GM13977 (cell line): ENCODE data around the gene AKAP8L.
"Not testable (repeated sequence)": the region's sequence is repeated elsewhere in the genome, so short reads cannot be mapped to it uniquely, and the experiment has no call there.

Experiments used
- DNase-seq: peaks from one replicate; pipeline ENCODE4 v3.0.0; 2012; ENCODE audit warnings: low spot score
- in situ Hi-C: fragments of 300-500 bp; cut with MboI; formaldehyde crosslinking; loops from one replicate; pipeline ENCODE4 v1.12.0; 2022; ENCODE audit warnings: low sequenced_read_pairs, low pct_unique_long_range_greater_than_20kb, mixed read lengths, inconsistent platforms; ENCODE audit not compliant: unreplicated experiment
- TF ChIP-seq, protein P1 (sequence below): IDR thresholded peaks from 2 replicates; pipeline ENCODE4 v1.5.1; 2012; ENCODE audit warnings: mild to moderate bottlenecking, control low read depth; ENCODE audit not compliant: insufficient read depth; ENCODE audit errors: extremely low read depth, missing control alignments

The AKAP8L gene

DNA sequence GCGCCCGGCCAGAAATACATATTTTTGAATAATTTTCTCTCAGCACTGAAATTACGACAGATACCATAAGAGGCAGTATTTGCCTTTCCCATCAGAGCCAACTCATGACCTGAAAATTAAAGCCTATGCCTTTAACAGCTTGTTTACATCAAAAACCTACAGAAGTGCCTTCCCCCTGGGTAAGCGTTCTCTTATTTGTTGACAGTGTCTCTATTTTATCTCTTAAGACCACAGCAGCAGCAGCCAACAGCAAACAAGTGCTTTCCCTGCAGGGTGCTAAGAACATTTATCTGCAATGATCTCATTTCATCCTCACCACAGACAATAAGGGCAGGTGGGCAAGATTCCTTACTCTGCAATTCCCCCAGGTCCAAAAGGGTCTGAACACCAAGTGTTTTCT is 6.0 kb downstream of the AKAP8L start:
- in situ Hi-C loops: no loop called here
- TF ChIP-seq, protein P1, sequence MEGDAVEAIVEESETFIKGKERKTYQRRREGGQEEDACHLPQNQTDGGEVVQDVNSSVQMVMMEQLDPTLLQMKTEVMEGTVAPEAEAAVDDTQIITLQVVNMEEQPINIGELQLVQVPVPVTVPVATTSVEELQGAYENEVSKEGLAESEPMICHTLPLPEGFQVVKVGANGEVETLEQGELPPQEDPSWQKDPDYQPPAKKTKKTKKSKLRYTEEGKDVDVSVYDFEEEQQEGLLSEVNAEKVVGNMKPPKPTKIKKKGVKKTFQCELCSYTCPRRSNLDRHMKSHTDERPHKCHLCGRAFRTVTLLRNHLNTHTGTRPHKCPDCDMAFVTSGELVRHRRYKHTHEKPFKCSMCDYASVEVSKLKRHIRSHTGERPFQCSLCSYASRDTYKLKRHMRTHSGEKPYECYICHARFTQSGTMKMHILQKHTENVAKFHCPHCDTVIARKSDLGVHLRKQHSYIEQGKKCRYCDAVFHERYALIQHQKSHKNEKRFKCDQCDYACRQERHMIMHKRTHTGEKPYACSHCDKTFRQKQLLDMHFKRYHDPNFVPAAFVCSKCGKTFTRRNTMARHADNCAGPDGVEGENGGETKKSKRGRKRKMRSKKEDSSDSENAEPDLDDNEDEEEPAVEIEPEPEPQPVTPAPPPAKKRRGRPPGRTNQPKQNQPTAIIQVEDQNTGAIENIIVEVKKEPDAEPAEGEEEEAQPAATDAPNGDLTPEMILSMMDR: no peak

DNA sequence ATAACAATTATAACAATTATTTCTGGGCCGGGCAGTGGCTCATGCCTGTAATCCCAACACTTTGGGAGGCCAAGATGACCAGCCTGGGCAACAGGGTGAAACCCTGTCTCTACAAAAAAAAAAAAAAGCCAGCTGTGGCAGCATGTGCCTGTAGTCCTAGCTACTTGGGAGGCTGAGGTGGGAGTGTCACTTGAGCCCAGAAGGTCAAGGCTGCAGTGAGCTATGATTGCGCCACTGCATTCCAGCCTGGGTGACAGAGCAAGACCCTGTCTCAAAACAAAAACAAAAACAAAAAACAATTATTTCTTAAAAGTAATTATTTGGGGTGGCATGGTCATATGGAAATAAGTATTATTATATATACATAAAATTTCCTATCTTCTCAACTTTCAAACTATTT is 7.4 kb downstream of the AKAP8L start:
- in situ Hi-C loops, DNase-seq: not testable (repeated sequence)

More for the DNA sequence above, 6.0 kb downstream of the AKAP8L start:
- no peak for DNase-seq

DNA sequence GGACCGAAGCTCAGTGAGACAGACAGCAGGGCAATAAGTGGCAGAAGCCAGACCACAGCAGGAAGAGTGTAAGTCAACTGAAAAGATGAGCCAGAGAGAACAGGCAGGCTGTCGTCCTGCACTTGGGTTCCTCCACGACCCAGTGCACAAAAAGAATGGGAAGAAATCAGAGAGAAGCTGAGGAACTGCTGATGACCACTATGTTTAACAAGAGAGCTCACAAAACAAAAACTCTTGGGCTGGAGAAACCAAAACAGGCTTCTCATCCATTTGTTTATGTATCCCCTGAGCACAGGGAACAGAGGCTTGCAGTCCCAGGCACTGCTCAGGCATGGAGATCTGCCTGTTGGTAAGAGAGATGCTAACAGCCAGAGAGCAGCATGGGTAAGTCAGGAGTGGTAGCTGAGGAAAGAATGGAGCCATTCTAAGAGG is 14.0 kb downstream of the AKAP8L start:
- TF ChIP-seq, protein P1: no peak
- in situ Hi-C loops: no loop called here
- no peak for DNase-seq

DNA sequence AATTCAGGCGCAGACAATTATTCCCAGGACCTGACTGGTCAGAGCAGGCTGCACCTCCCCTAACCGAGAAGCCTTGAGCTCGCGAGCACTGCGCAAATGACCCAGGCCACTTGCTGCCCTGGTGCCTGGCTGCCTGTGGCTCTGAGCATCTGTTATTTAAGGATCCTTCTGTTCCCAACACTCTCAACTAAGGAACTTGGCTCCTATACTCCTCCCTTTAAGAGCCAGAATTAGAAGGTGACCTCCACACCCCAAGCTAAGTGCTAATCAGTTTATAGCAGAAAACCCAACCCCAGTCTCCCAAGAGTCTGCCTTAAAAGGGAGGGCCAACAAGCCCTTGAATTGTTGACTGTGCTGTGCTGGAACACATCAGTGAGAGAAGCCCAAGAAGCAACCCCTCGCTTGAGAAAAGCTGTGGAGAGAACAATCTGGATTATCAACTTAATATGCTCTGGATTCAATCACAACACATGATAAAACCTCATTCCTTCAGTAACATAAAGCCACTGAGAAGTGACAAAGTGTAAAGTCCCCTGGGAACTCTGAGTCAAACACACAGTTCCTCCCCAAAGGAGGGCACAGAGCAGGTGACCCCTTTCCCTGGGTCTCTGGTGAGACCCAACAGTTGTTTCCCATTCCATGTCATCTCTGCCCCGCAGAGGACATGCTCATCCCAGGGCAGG is 14.6 kb downstream of the AKAP8L start:
- in situ Hi-C loops: no loop called here
- TF ChIP-seq, protein P1: no peak
- no peak for DNase-seq

DNA sequence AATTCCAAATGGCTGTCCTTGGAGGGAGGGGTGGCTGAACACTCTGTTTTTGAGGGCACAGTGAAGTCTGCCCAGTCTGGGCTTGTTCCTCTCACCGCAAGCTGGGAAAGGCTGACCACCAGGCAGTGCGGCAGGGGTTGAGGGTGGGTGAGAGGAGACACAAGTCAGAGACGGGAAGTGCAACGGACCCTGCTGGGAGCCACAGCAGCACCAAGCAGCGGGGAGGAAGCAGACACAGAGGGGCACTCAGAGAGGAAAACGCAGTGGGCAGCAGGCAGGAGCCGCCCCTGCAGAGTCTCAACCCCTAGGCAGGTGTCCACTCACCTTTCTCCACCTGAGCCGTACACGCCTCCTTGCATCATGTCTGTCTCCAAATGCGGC is 15.6 kb downstream of the AKAP8L start:
- in situ Hi-C loops: no loop called here
- TF ChIP-seq, protein P1: no peak
- DNase-seq: no peak

DNA sequence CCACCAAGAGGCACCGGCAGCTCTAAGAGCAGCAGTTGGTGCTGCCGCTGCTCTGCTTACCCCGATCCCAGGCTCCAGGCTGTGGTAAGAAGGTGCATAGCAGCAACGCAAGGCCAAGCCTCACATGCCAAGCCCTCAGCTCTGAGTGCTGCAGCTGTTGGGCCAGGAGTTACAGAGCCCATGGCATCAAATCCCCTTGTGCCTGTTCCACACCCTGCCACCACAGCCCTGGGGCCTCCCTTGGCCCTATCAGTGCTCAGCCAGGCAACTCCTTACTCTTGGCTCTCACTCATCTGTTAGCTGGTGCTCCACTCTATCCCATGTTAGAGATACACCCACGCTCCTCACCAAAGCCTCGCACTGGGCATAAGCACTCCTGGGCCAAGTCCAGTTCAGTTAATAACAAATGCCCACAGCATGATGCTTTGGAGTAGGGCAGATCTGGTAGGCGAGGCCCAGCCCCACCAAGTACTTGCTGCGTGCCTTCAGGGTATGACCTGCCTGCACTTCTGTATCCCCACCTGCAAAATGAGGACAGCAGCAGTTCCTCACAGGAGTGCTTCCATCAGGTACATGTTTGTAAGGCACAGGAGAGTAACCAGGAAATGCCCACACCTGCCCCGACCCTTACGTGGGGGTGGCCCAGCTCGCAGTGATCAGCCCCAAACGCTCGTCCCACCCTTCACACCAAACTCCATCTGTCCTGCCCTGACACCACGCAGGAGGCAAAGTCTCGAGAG is 16.2 kb downstream of the AKAP8L start:
- TF ChIP-seq, protein P1: no peak
- DNase-seq: no peak
- in situ Hi-C loops: no loop called here

DNA sequence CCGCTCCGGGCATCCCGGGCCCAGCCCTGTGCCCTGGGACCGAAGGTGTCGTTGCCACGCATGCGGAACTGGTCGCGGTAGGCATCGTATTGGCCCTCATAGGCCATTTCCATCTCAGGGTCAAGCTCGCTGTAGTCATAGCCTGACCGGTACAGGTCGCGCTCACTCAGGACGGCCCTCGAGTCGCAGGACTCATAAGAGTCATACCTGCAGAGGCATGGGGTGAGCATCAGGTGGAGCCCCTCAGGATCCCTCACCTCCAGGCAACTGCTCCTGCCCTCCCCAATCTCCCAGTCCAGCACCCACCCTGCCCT is 17.4 kb downstream of the AKAP8L start:
- TF ChIP-seq, protein P1: no peak
- DNase-seq: no peak
- in situ Hi-C loops: no loop called here
